ENCODE data around the gene ZFAND3.

Gene ZFAND3

DNA sequence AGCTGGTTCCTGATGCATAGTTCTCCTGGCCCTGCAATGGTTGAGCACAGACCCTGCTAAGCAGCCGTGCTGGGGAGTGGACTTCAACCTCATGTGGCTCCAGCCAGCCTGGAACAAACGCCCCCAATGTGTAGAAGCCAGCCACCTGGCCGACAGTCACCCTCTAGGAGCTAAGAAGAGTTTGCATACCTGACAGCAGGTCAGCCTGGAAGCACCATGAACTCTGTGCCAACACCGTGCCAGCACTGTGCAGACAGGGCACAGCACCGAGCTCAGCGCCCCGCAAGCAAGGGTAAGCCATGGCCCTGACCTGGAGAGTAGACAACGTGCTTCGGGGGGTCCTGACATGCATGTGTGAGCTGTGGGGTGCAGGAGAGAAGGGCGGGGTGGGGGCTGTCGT lies 356.3 kb downstream of the ZFAND3 start:
- no peak for ATAC-seq (ENCODE audit: insufficient read depth, low read depth)
- no peak for TF ChIP-seq EZH2 (IDR thresholded peaks at IDR 0.05; ENCODE audit: borderline replicate concordance, low read depth, low read length, severe bottlenecking)
- no peak for TF ChIP-seq CTCF (IDR thresholded peaks at IDR 0.05; ENCODE audit: borderline replicate concordance, extremely low read depth, low read length, poor library complexity, severe bottlenecking)

GRCh38 chr6:38176797-38177751 lies 357.5 kb downstream of the ZFAND3 start:
- DNase-seq (no peak), ATAC-seq (ENCODE audit: insufficient read depth, low read depth) (no peak)
- Histone ChIP-seq H3K9ac (ENCODE audit: low read depth, low read length) (no peak overlapping the region), H3K4me1 (ENCODE audit: insufficient read depth, low read length) (no peaks in the 10 kb centered on the region), H3K36me3 (ENCODE audit: insufficient read depth, low read length) (no peaks in the 10 kb centered on the region), H3K27ac (ENCODE audit: low read length) (no peak overlapping the region), H3K27me3 (ENCODE audit: insufficient read depth, low read length, poor library complexity) (no peaks in the 10 kb centered on the region), H3K4me2 (ENCODE audit: insufficient read depth, low read length) (no peak overlapping the region), H2AFZ (ENCODE audit: low read depth, low read length) (no peak overlapping the region), H3K4me3 (ENCODE audit: low read depth in 1 of 2, low read length in 2 of 2) (no peak overlapping the region), H3K9me3 (ENCODE audit: insufficient read depth, low read length, severe bottlenecking) (no peaks in the 10 kb centered on the region), H4K20me1 (ENCODE audit: insufficient read depth, low read length) (no peaks in the 10 kb centered on the region), H3K79me2 (ENCODE audit: insufficient read depth, low read length) (no peaks in the 10 kb centered on the region)
- TF ChIP-seq CTCF (IDR thresholded peaks at IDR 0.05; ENCODE audit: borderline replicate concordance, extremely low read depth, low read length, poor library complexity, severe bottlenecking) (no peak), EZH2 (IDR thresholded peaks at IDR 0.05; ENCODE audit: borderline replicate concordance, low read depth, low read length, severe bottlenecking) (no peak)

More for the DNA sequence above, 356.3 kb downstream of the ZFAND3 start:
- Histone ChIP-seq H4K20me1 (ENCODE audit: insufficient read depth, low read length) (no peaks in the 10 kb centered on the region), H3K36me3 (ENCODE audit: insufficient read depth, low read length) (no peaks in the 10 kb centered on the region), H3K79me2 (ENCODE audit: insufficient read depth, low read length) (no peaks in the 10 kb centered on the region), H3K4me1 (ENCODE audit: insufficient read depth, low read length) (no peaks in the 10 kb centered on the region), H3K27me3 (ENCODE audit: insufficient read depth, low read length, poor library complexity) (no peaks in the 10 kb centered on the region), H2AFZ (ENCODE audit: low read depth, low read length) (no peak overlapping the region), H3K27ac (ENCODE audit: low read length) (no peak overlapping the region), H3K4me3 (ENCODE audit: low read depth in 1 of 2, low read length in 2 of 2) (no peak overlapping the region), H3K9ac (ENCODE audit: low read depth, low read length) (no peak overlapping the region), H3K9me3 (ENCODE audit: insufficient read depth, low read length, severe bottlenecking) (no peaks in the 10 kb centered on the region), H3K4me2 (ENCODE audit: insufficient read depth, low read length) (no peak overlapping the region)
- DNase-seq: no peak

- Histone ChIP-seq H3K4me3 (ENCODE audit: low read depth in 1 of 2, low read length in 2 of 2) (no peak overlapping the region), H3K79me2 (ENCODE audit: insufficient read depth, low read length) (no peaks in the 10 kb centered on the region), H3K36me3 (ENCODE audit: insufficient read depth, low read length) (no peaks in the 10 kb centered on the region), H3K9ac (ENCODE audit: low read depth, low read length) (no peak overlapping the region), H3K4me2 (ENCODE audit: insufficient read depth, low read length) (no peak overlapping the region), H2AFZ (ENCODE audit: low read depth, low read length) (no peak overlapping the region), H3K4me1 (ENCODE audit: insufficient read depth, low read length) (no peaks in the 10 kb centered on the region), H3K27ac (ENCODE audit: low read length) (no peak overlapping the region), H3K27me3 (ENCODE audit: insufficient read depth, low read length, poor library complexity) (no peaks in the 10 kb centered on the region), H4K20me1 (ENCODE audit: insufficient read depth, low read length) (no peaks in the 10 kb centered on the region), H3K9me3 (ENCODE audit: insufficient read depth, low read length, severe bottlenecking) (no peaks in the 10 kb centered on the region)
- no peak for TF ChIP-seq EZH2 (IDR thresholded peaks at IDR 0.05; ENCODE audit: borderline replicate concordance, low read depth, low read length, severe bottlenecking)
- no peak for TF ChIP-seq CTCF (IDR thresholded peaks at IDR 0.05; ENCODE audit: borderline replicate concordance, extremely low read depth, low read length, poor library complexity, severe bottlenecking)
- DNase-seq (no peak), ATAC-seq (ENCODE audit: insufficient read depth, low read depth) (no peak)
Observed at GRCh38 chr6:38177882-38178583, 358.5 kb downstream of the ZFAND3 start.
